ENCODE results near the gene TBC1D22B.

TBC1D22B gene, protein sequence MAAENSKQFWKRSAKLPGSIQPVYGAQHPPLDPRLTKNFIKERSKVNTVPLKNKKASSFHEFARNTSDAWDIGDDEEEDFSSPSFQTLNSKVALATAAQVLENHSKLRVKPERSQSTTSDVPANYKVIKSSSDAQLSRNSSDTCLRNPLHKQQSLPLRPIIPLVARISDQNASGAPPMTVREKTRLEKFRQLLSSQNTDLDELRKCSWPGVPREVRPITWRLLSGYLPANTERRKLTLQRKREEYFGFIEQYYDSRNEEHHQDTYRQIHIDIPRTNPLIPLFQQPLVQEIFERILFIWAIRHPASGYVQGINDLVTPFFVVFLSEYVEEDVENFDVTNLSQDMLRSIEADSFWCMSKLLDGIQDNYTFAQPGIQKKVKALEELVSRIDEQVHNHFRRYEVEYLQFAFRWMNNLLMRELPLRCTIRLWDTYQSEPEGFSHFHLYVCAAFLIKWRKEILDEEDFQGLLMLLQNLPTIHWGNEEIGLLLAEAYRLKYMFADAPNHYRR

GRCh38 chr6:37257634-37258404 is at the start of gene TBC1D22B, which contains the start of gene TMEM217:
Gene TBC1D22B, plus strand, starts transcription at chr6:37257772. Its CDS starts 146 bp downstream, at chr6:37257918.
Gene TMEM217, minus strand, starts transcription at chr6:37258144. Its CDS starts 39,114 bp downstream, at chr6:37219030.
- FAIRE-seq, result peak; percentile 98
- DNase-seq (ENCODE audit: insufficient read length, low spot score), result peak; percentile 95

DNA sequence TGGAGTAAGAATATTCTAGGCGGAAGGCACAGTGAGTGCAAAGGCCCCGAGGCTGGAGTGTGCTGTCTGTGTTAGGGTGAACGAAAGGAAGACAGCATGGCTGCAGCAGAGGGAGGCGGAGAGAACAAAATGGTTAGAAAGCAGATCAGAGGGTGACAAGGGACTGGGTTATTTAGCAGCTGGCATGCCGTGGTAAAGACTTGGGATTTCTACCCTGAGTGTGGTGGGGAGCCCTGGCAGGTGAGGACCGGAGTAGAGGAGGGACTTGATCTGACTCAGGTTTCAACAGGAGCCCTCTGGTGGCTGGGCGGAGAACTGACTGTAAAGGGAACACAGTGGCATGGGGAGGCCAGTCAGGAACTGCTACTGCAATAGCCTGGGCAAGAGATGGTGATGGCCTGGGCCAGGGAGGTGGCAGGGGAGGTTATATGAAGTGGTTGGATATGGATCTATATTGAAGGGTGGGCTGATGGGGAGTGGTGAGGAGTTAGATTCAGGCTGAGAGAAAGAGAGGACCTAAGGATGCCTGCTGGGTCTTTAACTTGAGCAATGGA is 49.6 kb upstream of the TBC1D22B start:
- peak; percentile 59 for FAIRE-seq

GRCh38 chr6:37208793-37209192 is 48.8 kb upstream of the TBC1D22B start:
- FAIRE-seq (no peak), DNase-seq (ENCODE audit: insufficient read length, low spot score) (no peak)

More for the DNA sequence above, 49.6 kb upstream of the TBC1D22B start:
- peak; percentile 60 for DNase-seq (ENCODE audit: insufficient read length, low spot score)

DNA sequence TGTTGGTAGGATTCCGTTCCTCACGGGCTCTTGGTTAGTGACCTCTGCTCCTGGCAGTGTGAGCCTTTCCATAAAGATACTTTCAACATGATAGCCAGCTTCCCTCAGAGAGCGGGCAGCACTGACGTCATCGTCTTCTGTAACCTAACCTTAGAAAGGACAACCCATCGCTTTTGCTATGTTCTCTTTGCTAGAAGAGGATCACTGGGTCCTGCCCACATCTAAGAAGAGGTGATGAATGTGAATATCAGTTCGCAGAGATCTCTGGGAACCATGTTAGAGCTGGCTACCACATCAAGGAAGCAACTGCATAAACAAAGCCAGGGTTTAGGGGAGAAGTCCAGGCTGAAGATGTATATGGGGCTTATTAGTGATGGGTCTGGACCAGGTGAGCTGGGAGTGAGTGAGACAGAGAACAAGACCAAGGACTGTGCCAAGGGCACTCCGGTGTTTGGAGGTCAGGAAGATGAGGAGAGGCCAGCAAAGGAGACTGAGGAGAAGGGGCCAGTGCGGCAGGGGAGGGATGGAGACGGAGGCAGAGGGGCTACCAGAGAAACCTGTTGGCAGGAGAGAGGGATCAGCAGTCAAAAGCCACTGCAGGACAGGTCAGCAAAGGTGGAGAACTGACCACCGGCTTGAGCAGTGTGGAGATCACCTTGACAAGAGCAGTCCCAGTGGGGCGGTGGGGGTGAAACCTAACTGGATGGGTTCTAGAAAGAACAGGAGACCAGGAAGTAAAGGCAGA is 47.9 kb upstream of the TBC1D22B start:
- FAIRE-seq (no peak), DNase-seq (ENCODE audit: insufficient read length, low spot score) (no peak)

- DNase-seq (ENCODE audit: insufficient read length, low spot score), result peak; percentile 56
- FAIRE-seq, result peak; percentile 90
Measured at GRCh38 chr6:37210313-37210968, 47.1 kb upstream of the TBC1D22B start.

GRCh38 chr6:37212268-37212667 is 45.3 kb upstream of the TBC1D22B start:
- DNase-seq (ENCODE audit: insufficient read length, low spot score) (no peak), FAIRE-seq (no peak)

- DNase-seq (ENCODE audit: insufficient read length, low spot score), result no peak
Measured at GRCh38 chr6:37218061-37218460, 39.5 kb upstream of the TBC1D22B start.

GRCh38 chr6:37218511-37218910 is 39.1 kb upstream of the TBC1D22B start:
- no peak for FAIRE-seq
- no peak for DNase-seq (ENCODE audit: insufficient read length, low spot score)

More at GRCh38 chr6:37218061-37218460, 39.5 kb upstream of the TBC1D22B start:
- no peak for FAIRE-seq

DNA sequence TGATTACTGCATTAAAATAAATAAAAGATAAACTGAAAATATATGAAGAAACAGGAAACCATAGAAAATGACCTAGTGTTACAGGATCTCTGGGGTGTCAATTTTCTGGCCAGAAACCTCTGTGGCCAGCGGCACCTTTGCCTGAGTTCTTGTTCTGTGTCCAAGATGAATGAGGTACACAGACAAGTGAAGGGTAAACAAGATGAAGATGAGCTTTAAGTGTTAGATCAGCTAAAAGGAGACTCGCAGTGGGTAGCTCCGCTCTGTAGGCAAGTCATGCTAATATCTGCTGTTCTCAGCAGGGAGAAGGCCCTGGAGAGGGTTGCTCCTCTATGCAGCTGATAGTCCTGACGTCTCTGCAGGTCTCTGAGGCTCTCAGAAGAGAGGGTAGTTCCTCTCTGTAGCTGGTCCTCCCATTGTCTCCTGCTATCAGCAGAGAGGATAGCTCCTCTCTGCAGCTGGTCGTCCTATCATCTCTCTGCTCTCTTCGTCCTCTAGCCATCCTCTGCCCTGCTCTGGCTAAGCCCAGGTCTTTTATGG is 35.9 kb upstream of the TBC1D22B start:
- FAIRE-seq (no peak), DNase-seq (ENCODE audit: insufficient read length, low spot score) (no peak)

- peak; percentile 77 for FAIRE-seq
- DNase-seq (ENCODE audit: insufficient read length, low spot score), result peak; percentile 70
Measured at GRCh38 chr6:37222125-37222967, 35.2 kb upstream of the TBC1D22B start.

GRCh38 chr6:37222992-37223391 is 34.6 kb upstream of the TBC1D22B start:
- FAIRE-seq (no peak), DNase-seq (ENCODE audit: insufficient read length, low spot score) (no peak)

GRCh38 chr6:37225350-37226169 is 32.0 kb upstream of the TBC1D22B start:
- FAIRE-seq (no peak), DNase-seq (ENCODE audit: insufficient read length, low spot score) (no peak)

DNA sequence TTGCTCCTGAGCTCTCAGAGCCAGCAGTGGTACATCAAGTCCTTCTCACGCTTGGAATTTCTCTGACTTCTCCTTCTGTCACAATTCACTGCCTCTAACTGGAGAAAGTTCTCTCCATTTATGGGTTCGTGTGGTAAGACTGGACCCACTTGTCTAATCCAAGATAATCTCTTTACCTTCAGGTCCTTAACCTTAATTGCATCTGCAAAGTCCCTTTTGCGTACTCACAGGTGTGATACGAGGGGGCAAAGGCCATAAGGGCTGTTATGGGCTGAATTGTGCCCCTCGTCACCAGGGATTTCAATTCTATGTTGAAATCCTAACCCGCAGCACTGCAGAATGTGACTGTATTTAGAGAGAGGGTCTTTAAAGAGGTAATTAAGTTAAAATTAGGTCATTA is 27.5 kb upstream of the TBC1D22B start:
- DNase-seq (ENCODE audit: insufficient read length, low spot score), result no peak
- FAIRE-seq, result no peak

DNA sequence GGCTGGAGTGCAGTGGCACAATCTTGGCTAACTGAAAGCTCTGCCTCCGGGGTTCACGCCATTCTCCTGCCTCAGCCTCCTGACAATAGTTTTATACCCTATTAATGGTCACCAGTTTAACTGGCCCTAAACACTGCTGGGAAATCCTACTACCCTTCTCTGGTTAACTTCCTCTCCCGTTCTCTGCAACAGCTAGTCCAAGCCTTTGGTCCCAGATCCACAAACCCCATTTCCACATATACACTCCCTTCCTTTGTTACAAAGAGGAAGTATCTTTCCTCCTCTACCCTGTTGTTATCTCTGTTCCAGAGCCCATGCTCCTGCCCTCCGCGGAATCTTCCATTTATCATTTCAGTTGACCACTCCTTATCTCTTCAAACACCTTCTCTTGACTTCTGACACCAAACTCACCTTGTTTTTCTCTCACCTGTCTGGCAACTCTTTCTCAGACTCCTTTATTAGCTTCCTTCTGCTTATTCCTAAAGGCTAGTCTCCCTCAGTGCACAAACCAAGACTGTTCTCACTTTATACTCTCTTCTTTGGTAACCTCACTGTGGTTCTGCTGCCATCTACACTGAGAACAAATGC is 25.0 kb upstream of the TBC1D22B start:
- no peak for DNase-seq (ENCODE audit: insufficient read length, low spot score)
- FAIRE-seq, result no peak

DNA sequence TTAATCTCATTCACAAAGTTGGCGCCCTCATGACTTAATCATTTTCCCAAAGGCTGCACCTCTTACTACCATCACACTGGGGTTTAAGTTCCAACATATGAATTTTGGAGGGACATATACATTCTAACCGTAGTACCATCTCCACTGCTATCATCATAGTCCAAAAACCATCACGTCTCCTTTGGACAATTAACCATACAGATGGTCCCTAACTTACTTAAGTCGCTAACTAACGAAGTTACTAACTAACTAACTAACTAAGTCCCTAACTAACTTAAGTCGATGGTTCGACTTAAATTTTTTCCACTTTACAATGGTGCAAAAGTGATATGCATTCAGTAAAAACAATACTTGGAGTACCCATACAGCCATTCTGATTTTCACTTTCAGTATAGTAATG is 24.0 kb upstream of the TBC1D22B start:
- FAIRE-seq (no peak), DNase-seq (ENCODE audit: insufficient read length, low spot score) (no peak)

- DNase-seq (ENCODE audit: insufficient read length, low spot score) (no peak), FAIRE-seq (no peak)
Measured at GRCh38 chr6:37236921-37237320, 20.7 kb upstream of the TBC1D22B start.

DNA sequence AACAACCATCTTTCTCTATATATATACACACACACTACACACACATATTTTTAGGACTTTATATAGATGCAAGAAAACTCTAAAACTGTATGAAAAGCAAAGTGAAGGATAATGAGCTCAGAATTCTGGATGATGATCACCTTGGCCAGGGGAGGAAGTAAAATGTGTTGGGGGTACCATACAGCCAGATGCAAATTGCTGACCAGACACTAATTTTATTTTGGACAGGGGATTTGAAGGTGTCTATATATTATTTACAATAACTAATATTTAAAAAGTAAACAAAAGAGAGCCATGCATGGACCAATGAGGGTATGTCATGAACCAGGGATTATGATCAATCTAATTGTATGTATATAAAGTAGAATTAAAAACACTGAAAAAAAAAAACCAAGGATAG is 19.8 kb upstream of the TBC1D22B start:
- DNase-seq (ENCODE audit: insufficient read length, low spot score) (no peak), FAIRE-seq (no peak)

DNA sequence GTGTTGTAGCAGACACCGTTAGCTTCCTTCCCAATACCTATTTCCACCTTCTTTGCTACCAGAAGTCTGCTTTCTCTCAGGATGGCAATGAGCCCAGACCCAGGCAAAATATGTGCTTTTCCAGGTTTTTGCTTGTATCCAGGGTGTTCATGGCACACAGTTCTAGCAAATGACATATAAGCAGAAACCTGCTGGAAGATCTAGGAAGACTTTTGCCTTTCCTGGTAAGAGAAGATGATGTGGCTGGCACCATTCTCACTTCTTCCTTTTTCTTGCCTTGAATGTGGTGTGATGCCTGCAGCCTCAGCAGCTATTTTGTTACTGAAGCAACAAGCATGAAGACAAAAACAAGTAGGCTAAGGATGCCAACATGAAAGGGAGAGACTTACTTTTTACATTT is 19.2 kb upstream of the TBC1D22B start:
- FAIRE-seq, result no peak
- no peak for DNase-seq (ENCODE audit: insufficient read length, low spot score)
